ENCODE measurements around the gene PAPPA. TPM values are rescaled to one million over a fixed set of nuclear protein-coding genes. Genes with fewer than 3 reads are reported as not detected.

The PAPPA gene
- total and polyA plus RNA-seq, 9 of the 15 experiments (the other 6 are each of a cell fraction or from before 2014, with no cell fraction given) = 0.06 to 0.18 (median 0.11) TPM

- TF ChIP-seq REST (IDR thresholded peaks at IDR 0.05; ENCODE audit: borderline replicate concordance) (peak; percentile 65; the same call in 1 of the 2 replicates), REST (CRISPR knock-in tag; IDR thresholded peaks at IDR 0.05; ENCODE audit: low read depth) (no peak), NFIX (CRISPR knock-in tag; IDR thresholded peaks at IDR 0.05; ENCODE audit: low read depth) (no peak), ZNF395 (CRISPR knock-in tag; IDR thresholded peaks at IDR 0.05) (peak; percentile 93), CBX3 (IDR thresholded peaks at IDR 0.05; ENCODE audit: borderline replicate concordance in 1 of 2, low read length in 2 of 2) (no peak), ZNF668 (CRISPR knock-in tag; IDR thresholded peaks at IDR 0.05) (0 out of 2 replicates have a peak, but pooled peaks have one; percentile 15), SMARCE1 (IDR thresholded peaks at IDR 0.05) (no peak), ESRRB (CRISPR knock-in tag; IDR thresholded peaks at IDR 0.05; ENCODE audit: borderline replicate concordance) (no peak), TFE3 (CRISPR knock-in tag; IDR thresholded peaks at IDR 0.05) (no peak), ZFP36 (IDR thresholded peaks at IDR 0.05; ENCODE audit: low read depth, low read length, partially characterized antibody) (no peak), EZH2 (IDR thresholded peaks at IDR 0.05; ENCODE audit: borderline replicate concordance, low read depth, low read length) (no peak), ARID4B (CRISPR knock-in tag; IDR thresholded peaks at IDR 0.05) (no peak)
Measured at GRCh38 chr9:116420993-116421538, 267.5 kb downstream of the PAPPA start (continued).
